Measurements from ENCODE around the gene TMEM255B. TPM values are rescaled to one million over a fixed set of nuclear protein-coding genes. Genes with fewer than 3 reads are reported as not detected.
"Not testable (repeated sequence)": the region's sequence is repeated elsewhere in the genome, so short reads cannot be mapped to it uniquely, and the experiment has no call there.

TMEM255B gene
- total RNA-seq, 1 experiment from 2014 or later: not detected

- Histone ChIP-seq H3K27me3 (no peaks in the 10 kb centered on the region), H3K27ac (no peak overlapping the region), H3K4me1 (peaks cover 7% of the 10 kb centered on the region; the same call in 1 of the 2 replicates), H3K36me3 (no peaks in the 10 kb centered on the region), H3K9me3 (replicated peaks) (no peaks in the 10 kb centered on the region), H3K4me3 (peak overlapping the region; percentile 3; the same call in 1 of the 2 replicates)
- DNase-seq: peak; percentile 86 to 89
Observed at GRCh38 chr13:113742000-113742441, 17.0 kb upstream of the TMEM255B start.

GRCh38 chr13:113742445-113743120, 16.4 kb upstream of the TMEM255B start:
- Histone ChIP-seq H3K9me3 (replicated peaks) (no peaks in the 10 kb centered on the region), H3K27me3 (no peaks in the 10 kb centered on the region), H3K27ac (no peak overlapping the region), H3K36me3 (no peaks in the 10 kb centered on the region), H3K4me3 (peak overlapping the region; percentile 3; the same call in 1 of the 2 replicates), H3K4me1 (peaks cover 7% of the 10 kb centered on the region; the same call in 1 of the 2 replicates)
- DNase-seq: no peak

GRCh38 chr13:113743366-113744195, 15.4 kb upstream of the TMEM255B start:
- DNase-seq: no peak
- Histone ChIP-seq H3K4me3 (no peak overlapping the region), H3K4me1 (peaks cover 7% of the 10 kb centered on the region; the same call in 1 of the 2 replicates), H3K27ac (no peak overlapping the region), H3K9me3 (replicated peaks) (no peaks in the 10 kb centered on the region), H3K36me3 (no peaks in the 10 kb centered on the region), H3K27me3 (no peaks in the 10 kb centered on the region)

- Histone ChIP-seq H3K4me1 (peaks cover 7% of the 10 kb centered on the region; the same call in 1 of the 2 replicates), H3K27ac (no peak overlapping the region), H3K36me3 (no peaks in the 10 kb centered on the region), H3K27me3 (no peaks in the 10 kb centered on the region), H3K4me3 (no peak overlapping the region), H3K9me3 (replicated peaks) (no peaks in the 10 kb centered on the region)
- no peak for DNase-seq
Observed at GRCh38 chr13:113744197-113745000, 14.6 kb upstream of the TMEM255B start.

GRCh38 chr13:113745059-113745458, 14.0 kb upstream of the TMEM255B start:
- Histone ChIP-seq H3K27ac (no peak overlapping the region), H3K27me3 (no peaks in the 10 kb centered on the region), H3K4me1 (peaks cover 7% of the 10 kb centered on the region; the same call in 1 of the 2 replicates), H3K4me3 (no peak overlapping the region), H3K9me3 (replicated peaks) (no peaks in the 10 kb centered on the region), H3K36me3 (no peaks in the 10 kb centered on the region)
- DNase-seq: no peak

GRCh38 chr13:113745500-113746142, 13.4 kb upstream of the TMEM255B start:
- H3K4me3 ChIP-seq; H3K36me3 ChIP-seq; DNase-seq; H3K27me3 ChIP-seq; H3K27ac ChIP-seq; H3K4me1 ChIP-seq; H3K9me3 ChIP-seq (replicated peaks): not testable (repeated sequence)

GRCh38 chr13:113746143-113746525, 12.9 kb upstream of the TMEM255B start:
- no peak overlapping the region for H3K4me3 ChIP-seq
- H3K36me3 ChIP-seq: no peaks in the 10 kb centered on the region
- H3K27ac ChIP-seq: no peak overlapping the region
- H3K27me3 ChIP-seq: no peaks in the 10 kb centered on the region
- no peaks in the 10 kb centered on the region for H3K9me3 ChIP-seq (replicated peaks)
- peaks cover 7% of the 10 kb centered on the region; the same call in 1 of the 2 replicates for H3K4me1 ChIP-seq
- DNase-seq: peak in 1 of 2 experiments; percentile 32

GRCh38 chr13:113746671-113747070, 12.4 kb upstream of the TMEM255B start:
- Histone ChIP-seq H3K4me1 (peaks cover 3% of the 10 kb centered on the region; the same call in 1 of the 2 replicates), H3K4me3 (no peak overlapping the region), H3K27ac (no peak overlapping the region), H3K36me3 (no peaks in the 10 kb centered on the region), H3K27me3 (no peaks in the 10 kb centered on the region), H3K9me3 (replicated peaks) (no peaks in the 10 kb centered on the region)
- no peak for DNase-seq

GRCh38 chr13:113747291-113747833, 11.7 kb upstream of the TMEM255B start:
- no peaks in the 10 kb centered on the region for H3K9me3 ChIP-seq (replicated peaks)
- no peaks in the 10 kb centered on the region for H3K27me3 ChIP-seq
- DNase-seq: no peak
- peaks cover 3% of the 10 kb centered on the region; the same call in 1 of the 2 replicates for H3K4me1 ChIP-seq
- no peak overlapping the region for H3K4me3 ChIP-seq
- no peaks in the 10 kb centered on the region for H3K36me3 ChIP-seq
- no peak overlapping the region for H3K27ac ChIP-seq

- no peaks in the 10 kb centered on the region for H3K36me3 ChIP-seq
- H3K27me3 ChIP-seq: no peaks in the 10 kb centered on the region
- DNase-seq: no peak
- no peaks in the 10 kb centered on the region for H3K9me3 ChIP-seq (replicated peaks)
- H3K27ac ChIP-seq: no peak overlapping the region
- H3K4me1 ChIP-seq: no peaks in the 10 kb centered on the region
- no peak overlapping the region for H3K4me3 ChIP-seq
Observed at GRCh38 chr13:113748101-113748861, 10.7 kb upstream of the TMEM255B start.

- no peaks in the 10 kb centered on the region for H3K27me3 ChIP-seq
- DNase-seq: no peak
- H3K27ac ChIP-seq: no peak overlapping the region
- no peak overlapping the region for H3K4me3 ChIP-seq
- no peaks in the 10 kb centered on the region for H3K4me1 ChIP-seq
- no peaks in the 10 kb centered on the region for H3K36me3 ChIP-seq
- H3K9me3 ChIP-seq (replicated peaks): no peaks in the 10 kb centered on the region
Observed at GRCh38 chr13:113748862-113749451, 10.1 kb upstream of the TMEM255B start.

GRCh38 chr13:113749507-113749906, 9.5 kb upstream of the TMEM255B start:
- Histone ChIP-seq H3K27ac (no peak overlapping the region), H3K27me3 (no peaks in the 10 kb centered on the region), H3K36me3 (no peaks in the 10 kb centered on the region), H3K9me3 (replicated peaks) (no peaks in the 10 kb centered on the region), H3K4me3 (no peak overlapping the region), H3K4me1 (no peaks in the 10 kb centered on the region)
- DNase-seq: no peak

- Histone ChIP-seq H3K4me1 (no peaks in the 10 kb centered on the region), H3K9me3 (replicated peaks) (no peaks in the 10 kb centered on the region), H3K36me3 (no peaks in the 10 kb centered on the region), H3K4me3 (no peak overlapping the region), H3K27me3 (no peaks in the 10 kb centered on the region), H3K27ac (no peak overlapping the region)
- no peak for DNase-seq
Observed at GRCh38 chr13:113749967-113750366, 9.1 kb upstream of the TMEM255B start.
